GM23338 (cell line): ENCODE measurements around the gene MMADHC. TPM values are rescaled to one million over a fixed set of nuclear protein-coding genes. Genes with fewer than 3 reads are reported as not detected.
A peak's percentile ranks its signal among the peaks of the same experiment; 100 is the strongest.

ENCODE experiments used
- ATAC-seq: fragments of 200-7000 bp; cut with Tn5 transposase; 3 replicates; pipeline ENCODE4 v1.9.1; 2020
- DNase-seq: peaks from one replicate; pipeline ENCODE4 v3.0.0-alpha.2; 2015; ENCODE audit warnings: low spot score
- H2AFZ ChIP-seq: fragments of 200-600 bp; sonication (generic); 2 replicates; pipeline ENCODE4 v1.8.0; 2016; ENCODE audit warnings: antibody characterized with exemption, mild to moderate bottlenecking, moderate library complexity
- H3F3A ChIP-seq: fragments of 200-600 bp; sonication (generic); replicated peaks from 2 replicates; pipeline ENCODE4 v1.8.0; 2017; ENCODE audit warnings: antibody characterized with exemption, mixed run types, low read depth
- H3K27ac ChIP-seq: fragments of 200-600 bp; sonication (generic); 2 replicates; pipeline ENCODE4 v1.6.1; 2016; ENCODE audit warnings: low read depth
- H3K27me3 ChIP-seq: fragments of 200-600 bp; sonication (generic); 2 replicates; pipeline ENCODE4 v1.8.0; 2016; ENCODE audit warnings: mild to moderate bottlenecking, mixed run types, moderate library complexity; ENCODE audit not compliant: insufficient read depth
- H3K36me3 ChIP-seq: fragments of 200-600 bp; sonication (generic); 2 replicates; pipeline ENCODE4 v1.8.0; 2016; ENCODE audit warnings: mild to moderate bottlenecking; ENCODE audit not compliant: insufficient read depth
- H3K4me1 ChIP-seq: fragments of 200-600 bp; sonication (generic); 2 replicates; pipeline ENCODE4 v1.8.0; 2016; ENCODE audit warnings: mild to moderate bottlenecking, moderate library complexity; ENCODE audit not compliant: insufficient read depth
- H3K4me2 ChIP-seq: fragments of 200-600 bp; sonication (generic); 2 replicates; pipeline ENCODE4 v1.7.1; 2017; ENCODE audit warnings: mixed run types
- H3K4me3 ChIP-seq: fragments of 200-600 bp; sonication (generic); 2 replicates; pipeline ENCODE4 v1.6.1; 2016; ENCODE audit warnings: mixed run types
- H3K79me2 ChIP-seq: fragments of 200-600 bp; sonication (generic); replicated peaks from 2 replicates; pipeline ENCODE4 v1.8.0; 2017; ENCODE audit warnings: mild to moderate bottlenecking; ENCODE audit not compliant: insufficient read depth
- H3K9me2 ChIP-seq: fragments of 200-600 bp; sonication (generic); 2 replicates; pipeline ENCODE4 v1.8.0; 2017; ENCODE audit not compliant: insufficient read depth
- H4K20me1 ChIP-seq: fragments of 200-600 bp; sonication (generic); replicated peaks from 2 replicates; pipeline ENCODE4 v1.8.0; 2017; ENCODE audit warnings: mild to moderate bottlenecking; ENCODE audit not compliant: insufficient read depth
- H3K27ac Mint-ChIP-seq: 2 replicates; pipeline ENCODE4 v1.8.0; 2020; ENCODE audit warnings: inconsistent platforms, mild to moderate bottlenecking, moderate library complexity, mixed read lengths
- H3K27me3 Mint-ChIP-seq: 3 replicates; pipeline ENCODE4 v1.8.0; 2022; ENCODE audit warnings: low read depth, mild to moderate bottlenecking, moderate library complexity, mixed read lengths, inconsistent platforms; ENCODE audit not compliant: insufficient read depth, poor library complexity
- H3K36me3 Mint-ChIP-seq: 3 replicates; pipeline ENCODE4 v1.8.0; 2021; ENCODE audit warnings: low read depth, mild to moderate bottlenecking, inconsistent platforms, moderate library complexity, mixed read lengths
- H3K4me1 Mint-ChIP-seq: 3 replicates; pipeline ENCODE4 v1.8.0; 2020; ENCODE audit warnings: mild to moderate bottlenecking, inconsistent platforms, mixed read lengths
- H3K4me3 Mint-ChIP-seq: 3 replicates; pipeline ENCODE4 v1.8.0; 2021; ENCODE audit warnings: moderate library complexity, mild to moderate bottlenecking, inconsistent platforms, mixed read lengths
- H3K9me3 Mint-ChIP-seq: 3 replicates; pipeline ENCODE4 v1.8.0; 2020; ENCODE audit warnings: moderate library complexity, mild to moderate bottlenecking, inconsistent platforms, mixed read lengths
- CREB1 ChIP-seq: fragments of 250-450 bp; sonication (Bioruptor Pico); IDR thresholded peaks from 2 replicates; pipeline ENCODE4 v1.5.0; 2020; ENCODE audit warnings: low read depth, mild to moderate bottlenecking, moderate library complexity
- EZH2 ChIP-seq: fragments of 200-600 bp; sonication (generic); IDR thresholded peaks from one replicate; pipeline ENCODE4 v1.8.0; 2017; ENCODE audit warnings: antibody characterized with exemption, mild to moderate bottlenecking, low read depth; ENCODE audit not compliant: unreplicated experiment
- JUNB ChIP-seq: IDR thresholded peaks from one replicate; pipeline ENCODE4 v1.6.1; 2016; ENCODE audit warnings: antibody characterized with exemption; ENCODE audit not compliant: unreplicated experiment
- NANOG ChIP-seq: IDR thresholded peaks from 2 replicates; pipeline ENCODE4 v1.6.1; 2016; ENCODE audit warnings: antibody characterized with exemption, borderline replicate concordance
- POLR2AphosphoS5 ChIP-seq: IDR thresholded peaks from 2 replicates; pipeline ENCODE4 v1.6.1; 2016; ENCODE audit warnings: antibody characterized with exemption, low read depth
- REST ChIP-seq: IDR thresholded peaks from one replicate; pipeline ENCODE4 v1.6.1; 2018; ENCODE audit warnings: antibody characterized with exemption; ENCODE audit not compliant: unreplicated experiment
- STAT1 ChIP-seq: IDR thresholded peaks from one replicate; pipeline ENCODE4 v1.6.1; 2016; ENCODE audit warnings: antibody characterized with exemption; ENCODE audit not compliant: unreplicated experiment
- ZNF114 ChIP-seq: fragments of 250-450 bp; sonication (Bioruptor Pico); IDR thresholded peaks from 2 replicates; pipeline ENCODE4 v1.5.0; 2020; ENCODE audit warnings: mild to moderate bottlenecking, moderate library complexity
- ZNF331 ChIP-seq: fragments of 250-450 bp; sonication (Bioruptor Pico); IDR thresholded peaks from 2 replicates; pipeline ENCODE4 v1.5.0; 2020; ENCODE audit warnings: low read depth, mild to moderate bottlenecking, moderate library complexity
- ZNF462 ChIP-seq: fragments of 250-450 bp; sonication (Bioruptor Pico); IDR thresholded peaks from 2 replicates; pipeline ENCODE4 v1.5.0; 2020; ENCODE audit warnings: mild to moderate bottlenecking, moderate library complexity
- polyA plus RNA-seq: library from polyadenylated mRNA; unstranded; fragments of >200 nt; fragmentation: Nextera tagmentation; extraction: Ambion mirVana; gene quantifications from 2 replicates; pipeline ENCODE4 v1.2.1, GENCODE V29; 2016
- total RNA-seq: library from RNA; depleted of rRNA; stranded (reverse); fragments of >200 nt; shearing (Covaris generic); gene quantifications from 2 replicates; pipeline ENCODE4 v1.2.3, GENCODE V29; 2014
- TF ChIP-seq, protein P1 (sequence below): IDR thresholded peaks from 2 replicates; pipeline ENCODE4 v1.6.1; 2016; ENCODE audit warnings: antibody characterized with exemption

Gene MMADHC
- total and polyA plus RNA-seq, 2 experiments from 2014 or later, result 135 to 163 TPM

DNA sequence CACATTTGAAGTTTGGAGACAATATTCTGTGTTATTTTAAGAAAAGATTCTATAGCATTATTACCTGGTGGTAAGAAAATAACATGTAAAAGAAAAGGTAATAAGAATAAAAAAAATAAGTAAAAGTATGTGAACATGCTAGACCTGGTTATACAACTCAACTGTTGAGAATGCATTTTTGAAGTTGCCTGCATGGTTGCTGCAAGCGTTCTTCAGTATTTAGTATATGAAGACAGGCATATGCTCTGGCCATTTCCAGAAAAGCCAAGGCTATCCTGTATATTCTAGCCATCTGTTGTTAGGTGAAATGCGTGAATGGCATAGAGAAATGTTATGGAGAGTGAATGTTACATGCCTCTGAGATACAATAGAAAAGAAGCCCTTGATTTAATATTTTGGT, 6.8 kb upstream of the MMADHC start:
- TF ChIP-seq, protein P1, sequence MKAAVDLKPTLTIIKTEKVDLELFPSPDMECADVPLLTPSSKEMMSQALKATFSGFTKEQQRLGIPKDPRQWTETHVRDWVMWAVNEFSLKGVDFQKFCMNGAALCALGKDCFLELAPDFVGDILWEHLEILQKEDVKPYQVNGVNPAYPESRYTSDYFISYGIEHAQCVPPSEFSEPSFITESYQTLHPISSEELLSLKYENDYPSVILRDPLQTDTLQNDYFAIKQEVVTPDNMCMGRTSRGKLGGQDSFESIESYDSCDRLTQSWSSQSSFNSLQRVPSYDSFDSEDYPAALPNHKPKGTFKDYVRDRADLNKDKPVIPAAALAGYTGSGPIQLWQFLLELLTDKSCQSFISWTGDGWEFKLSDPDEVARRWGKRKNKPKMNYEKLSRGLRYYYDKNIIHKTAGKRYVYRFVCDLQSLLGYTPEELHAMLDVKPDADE, result no peak
- TF ChIP-seq POLR2AphosphoS5 (no peak), EZH2 (no peak), CREB1 (CRISPR knock-in tag) (no peak), NANOG (no peak), ZNF114 (CRISPR knock-in tag) (no peak), STAT1 (no peak), JUNB (no peak)
- 0 out of 2 replicates have a peak overlapping the region, but pooled peaks have one; percentile 5 for H3K27ac ChIP-seq
- ATAC-seq, result no peak

GRCh38 chr2:149587950-149588487, 444 bp upstream of the MMADHC start:
- Mint-ChIP-seq H3K4me1 (peaks cover 11% of the 10 kb centered on the region), H3K36me3 (peaks cover 26% of the 10 kb centered on the region; the same call in 2 of the 3 replicates), H3K4me3 (peak overlapping the region; percentile 94), H3K27me3 (peaks cover 6% of the 10 kb centered on the region), H3K27ac (peak overlapping the region; percentile 51), H3K9me3 (no peaks in the 10 kb centered on the region; the same call in 2 of the 3 replicates)
- DNase-seq (peak; percentile 11), ATAC-seq (no peak; the same call in 2 of the 3 replicates)
- H3F3A ChIP-seq, result no peaks in the 10 kb centered on the region
- peaks cover 3% of the 10 kb centered on the region; the same call in 1 of the 2 replicates for H3K36me3 ChIP-seq
- peaks cover 16% of the 10 kb centered on the region; the same call in 1 of the 2 replicates for H3K4me1 ChIP-seq
- H3K27ac ChIP-seq, result no peak overlapping the region
- H3K9me2 ChIP-seq, result no peaks in the 10 kb centered on the region
- peak overlapping the region; percentile 47; the same call in 1 of the 2 replicates for H2AFZ ChIP-seq
- no peaks in the 10 kb centered on the region; the same call in 1 of the 2 replicates for H4K20me1 ChIP-seq
- H3K4me3 ChIP-seq, result peak overlapping the region; percentile 79
- H3K27me3 ChIP-seq, result no peaks in the 10 kb centered on the region
- H3K79me2 ChIP-seq, result peaks cover 42% of the 10 kb centered on the region
- peak overlapping the region; percentile 72 for H3K4me2 ChIP-seq
- no peak for TF ChIP-seq REST
- TF ChIP-seq ZNF462 (CRISPR knock-in tag), result no peak
- no peak for TF ChIP-seq EZH2
- TF ChIP-seq POLR2AphosphoS5, result no peak
- no peak for TF ChIP-seq ZNF331 (CRISPR knock-in tag)

More for the DNA sequence above, 6.8 kb upstream of the MMADHC start:
- H3K36me3 ChIP-seq, result no peaks in the 10 kb centered on the region
- no peaks in the 10 kb centered on the region for H3K9me2 ChIP-seq
- H3K79me2 ChIP-seq, result no peaks in the 10 kb centered on the region
- peaks cover 8% of the 10 kb centered on the region; the same call in 1 of the 2 replicates for H3K4me1 ChIP-seq
- H2AFZ ChIP-seq, result no peak overlapping the region
- H3K4me3 ChIP-seq, result no peak overlapping the region
- no peaks in the 10 kb centered on the region for H4K20me1 ChIP-seq
- Mint-ChIP-seq H3K4me3 (no peak overlapping the region), H3K27ac (no peak overlapping the region), H3K36me3 (no peaks in the 10 kb centered on the region), H3K9me3 (no peaks in the 10 kb centered on the region; the same call in 2 of the 3 replicates), H3K4me1 (peaks cover 18% of the 10 kb centered on the region; the same call in 2 of the 3 replicates), H3K27me3 (peaks cover 2% of the 10 kb centered on the region)
- DNase-seq, result no peak
- H3F3A ChIP-seq, result no peaks in the 10 kb centered on the region
- H3K27me3 ChIP-seq, result no peaks in the 10 kb centered on the region
- no peak overlapping the region for H3K4me2 ChIP-seq
